K562 (cell line): Measurements from ENCODE around the gene ERCC1. TPM values are rescaled to one million over a fixed set of nuclear protein-coding genes. Genes with fewer than 3 reads are reported as not detected.
A peak's percentile ranks its signal among the peaks of the same experiment; 100 is the strongest.

Experiments used
- BCOR ChIP-seq: fragments of 450-650 bp; IDR thresholded peaks from 2 replicates; pipeline ENCODE4 v1.6.1; 2016
- CBX5 ChIP-seq: IDR thresholded peaks from 2 replicates; pipeline ENCODE4 v1.6.1; 2014; ENCODE audit warnings: low read depth, borderline replicate concordance
- CREB1 ChIP-seq, 2 experiments: sonication (generic) in 1 of 2; formaldehyde crosslinking in 1 of 2; IDR thresholded peaks; 2 replicates each; pipeline versions ENCODE4 v1.6.1 to v1.8.0; 2012 to 2022; ENCODE audit warnings: inconsistent platforms in 1 of 2, mild to moderate bottlenecking in 1 of 2, missing genetic modification reagents in 1 of 2, moderate library complexity in 1 of 2
- ETS2 ChIP-seq: IDR thresholded peaks from 2 replicates; pipeline ENCODE4 v1.6.1; 2016; ENCODE audit warnings: borderline replicate concordance, missing genetic modification characterization, mild to moderate bottlenecking, moderate library complexity, missing compliant biosample characterization; ENCODE audit not compliant: poor library complexity, severe bottlenecking
- EZH2 ChIP-seq: IDR thresholded peaks from 2 replicates; pipeline ENCODE4 v1.6.1; 2012; ENCODE audit warnings: low read depth, mild to moderate bottlenecking, inconsistent platforms, low read length, borderline replicate concordance
- HCFC1 ChIP-seq: IDR thresholded peaks from 2 replicates; pipeline ENCODE4 v1.6.1; 2012; ENCODE audit warnings: low read depth, low read length, improper control_type of control experiment
- RBFOX2 ChIP-seq: fragments of 200-400 bp; formaldehyde crosslinking; IDR thresholded peaks from 2 replicates; pipeline ENCODE4 v1.6.1; 2017; ENCODE audit warnings: low read depth, mild to moderate bottlenecking, low read length, moderate library complexity
- SMC3 ChIP-seq: conservative IDR thresholded peaks from 2 replicates; pipeline ENCODE4 v1.6.1; 2011; ENCODE audit warnings: low read depth, low read length, improper control_type of control experiment; ENCODE audit not compliant: insufficient read depth
- TRIM24 ChIP-seq, 2 experiments: fragments of 450-650 bp; IDR thresholded peaks; 2 replicates each; pipeline ENCODE4 v1.6.1; 2016
- YBX1 ChIP-seq: fragments of 450-650 bp; IDR thresholded peaks from 2 replicates; pipeline ENCODE4 v1.7.1; 2016; ENCODE audit warnings: mild to moderate bottlenecking
- ZNF766 ChIP-seq: fragments of 200-800 bp; sonication (Bioruptor generic); conservative IDR thresholded peaks from 2 replicates; pipeline ENCODE4 v1.6.1; 2016; ENCODE audit warnings: missing genetic modification characterization, missing compliant biosample characterization
- polyA plus RNA-seq, 8 experiments: library from polyadenylated mRNA; depleted of rRNA in 4 of 8; stranded (reverse) in 5 of 8; unstranded in 3 of 8; fragments of >200 nt; fragmentation: Nextera tagmentation in 2 of 8; fragmentation: Illumina TruSeq in 1 of 8; extraction: Ambion mirVana in 2 of 8; extraction: Trizol in 1 of 8; gene quantifications; 2 replicates each; pipeline versions ENCODE4 v1.2.1 to v1.2.3, GENCODE V29; 2011 to 2014; ENCODE audit warnings: inconsistent platforms in 1 of 8, missing spikeins in 1 of 8
- total RNA-seq, 7 experiments: library from RNA; depleted of rRNA in 6 of 7; stranded (reverse); fragments of >200 nt in 6 of 7; fragmentation: Illumina TruSeq in 2 of 7; extraction: Trizol in 2 of 7; gene quantifications; 2 replicates each; pipeline versions ENCODE4 v1.2.1 to v1.2.3, GENCODE V29; 2011 to 2021; ENCODE audit warnings: low replicate concordance in 1 of 7
- TF ChIP-seq, protein P1 (sequence below): sonication (generic); formaldehyde crosslinking; IDR thresholded peaks from 2 replicates; pipeline ENCODE4 v1.8.0; 2022; ENCODE audit warnings: mild to moderate bottlenecking, missing genetic modification reagents
- TF ChIP-seq, protein P2 (sequence below): fragments of 250-450 bp; sonication (Bioruptor Pico); IDR thresholded peaks from 2 replicates; pipeline ENCODE4 v1.4.0; 2020; ENCODE audit warnings: mild to moderate bottlenecking, moderate library complexity
- TF ChIP-seq, protein P3 (sequence below): fragments of 250-450 bp; sonication (Bioruptor Pico); IDR thresholded peaks from 2 replicates; pipeline ENCODE4 v1.4.0; 2020; ENCODE audit warnings: mild to moderate bottlenecking, moderate library complexity
- TF ChIP-seq, protein P4 (sequence below): fragments of 200-800 bp; sonication (Bioruptor generic); IDR thresholded peaks from 2 replicates; pipeline ENCODE4 v1.6.1; 2017; ENCODE audit warnings: missing genetic modification characterization, missing compliant biosample characterization
- TF ChIP-seq, protein P5 (sequence below): fragments of 250-450 bp; sonication (Bioruptor Pico); IDR thresholded peaks from 2 replicates; pipeline ENCODE4 v1.8.0; 2021; ENCODE audit warnings: moderate library complexity, mild to moderate bottlenecking, inconsistent platforms

Gene ERCC1
- total and polyA plus RNA-seq, 9 of the 15 experiments (the other 6 are each of a cell fraction or from before 2014, with no cell fraction given): 9.3 to 92.6 (median 60.0) TPM

DNA sequence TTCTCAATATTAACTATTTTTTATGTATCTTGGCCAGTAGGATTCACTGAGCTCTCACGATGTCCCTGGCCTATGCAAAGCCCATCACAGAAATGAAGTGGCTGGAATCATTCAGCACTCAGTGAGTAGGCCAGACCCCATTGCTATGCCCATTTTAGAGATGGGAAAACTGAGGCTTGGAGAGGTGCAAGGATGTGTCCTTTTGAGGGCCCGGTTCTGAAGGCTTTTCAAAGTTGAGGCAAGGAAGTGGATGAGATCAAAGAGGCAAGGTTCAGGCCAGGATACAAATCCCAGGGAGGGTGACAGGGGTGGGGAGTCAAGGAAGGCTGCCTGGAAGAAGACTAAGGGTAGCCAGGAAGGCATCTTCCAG, 18.7 kb upstream of the ERCC1 start (continued):
- TF ChIP-seq RBFOX2 (no peak), ZNF766 (CRISPR knock-in tag) (no peak), CREB1 (IDR thresholded peaks at IDR 0.05) (no peak), CREB1 (CRISPR knock-in tag; IDR thresholded peaks at IDR 0.05) (no peak), TRIM24 (IDR thresholded peaks at IDR 0.05) (no peak), ETS2 (tag) (no peak), CBX5 (no peak), BCOR (peak; percentile 100), SMC3 (no peak), HCFC1 (no peak), EZH2 (no peak), YBX1 (no peak)
- TF ChIP-seq, protein P1, sequence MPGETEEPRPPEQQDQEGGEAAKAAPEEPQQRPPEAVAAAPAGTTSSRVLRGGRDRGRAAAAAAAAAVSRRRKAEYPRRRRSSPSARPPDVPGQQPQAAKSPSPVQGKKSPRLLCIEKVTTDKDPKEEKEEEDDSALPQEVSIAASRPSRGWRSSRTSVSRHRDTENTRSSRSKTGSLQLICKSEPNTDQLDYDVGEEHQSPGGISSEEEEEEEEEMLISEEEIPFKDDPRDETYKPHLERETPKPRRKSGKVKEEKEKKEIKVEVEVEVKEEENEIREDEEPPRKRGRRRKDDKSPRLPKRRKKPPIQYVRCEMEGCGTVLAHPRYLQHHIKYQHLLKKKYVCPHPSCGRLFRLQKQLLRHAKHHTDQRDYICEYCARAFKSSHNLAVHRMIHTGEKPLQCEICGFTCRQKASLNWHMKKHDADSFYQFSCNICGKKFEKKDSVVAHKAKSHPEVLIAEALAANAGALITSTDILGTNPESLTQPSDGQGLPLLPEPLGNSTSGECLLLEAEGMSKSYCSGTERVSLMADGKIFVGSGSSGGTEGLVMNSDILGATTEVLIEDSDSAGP (CRISPR knock-in tag): no peak
- TF ChIP-seq, protein P2, sequence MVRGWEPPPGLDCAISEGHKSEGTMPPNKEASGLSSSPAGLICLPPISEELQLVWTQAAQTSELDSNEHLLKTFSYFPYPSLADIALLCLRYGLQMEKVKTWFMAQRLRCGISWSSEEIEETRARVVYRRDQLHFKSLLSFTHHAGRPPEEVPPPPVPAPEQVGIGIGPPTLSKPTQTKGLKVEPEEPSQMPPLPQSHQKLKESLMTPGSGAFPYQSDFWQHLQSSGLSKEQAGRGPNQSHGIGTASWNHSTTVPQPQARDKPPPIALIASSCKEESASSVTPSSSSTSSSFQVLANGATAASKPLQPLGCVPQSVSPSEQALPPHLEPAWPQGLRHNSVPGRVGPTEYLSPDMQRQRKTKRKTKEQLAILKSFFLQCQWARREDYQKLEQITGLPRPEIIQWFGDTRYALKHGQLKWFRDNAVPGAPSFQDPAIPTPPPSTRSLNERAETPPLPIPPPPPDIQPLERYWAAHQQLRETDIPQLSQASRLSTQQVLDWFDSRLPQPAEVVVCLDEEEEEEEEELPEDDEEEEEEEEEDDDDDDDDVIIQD (CRISPR knock-in tag): no peak
- TF ChIP-seq, protein P3, sequence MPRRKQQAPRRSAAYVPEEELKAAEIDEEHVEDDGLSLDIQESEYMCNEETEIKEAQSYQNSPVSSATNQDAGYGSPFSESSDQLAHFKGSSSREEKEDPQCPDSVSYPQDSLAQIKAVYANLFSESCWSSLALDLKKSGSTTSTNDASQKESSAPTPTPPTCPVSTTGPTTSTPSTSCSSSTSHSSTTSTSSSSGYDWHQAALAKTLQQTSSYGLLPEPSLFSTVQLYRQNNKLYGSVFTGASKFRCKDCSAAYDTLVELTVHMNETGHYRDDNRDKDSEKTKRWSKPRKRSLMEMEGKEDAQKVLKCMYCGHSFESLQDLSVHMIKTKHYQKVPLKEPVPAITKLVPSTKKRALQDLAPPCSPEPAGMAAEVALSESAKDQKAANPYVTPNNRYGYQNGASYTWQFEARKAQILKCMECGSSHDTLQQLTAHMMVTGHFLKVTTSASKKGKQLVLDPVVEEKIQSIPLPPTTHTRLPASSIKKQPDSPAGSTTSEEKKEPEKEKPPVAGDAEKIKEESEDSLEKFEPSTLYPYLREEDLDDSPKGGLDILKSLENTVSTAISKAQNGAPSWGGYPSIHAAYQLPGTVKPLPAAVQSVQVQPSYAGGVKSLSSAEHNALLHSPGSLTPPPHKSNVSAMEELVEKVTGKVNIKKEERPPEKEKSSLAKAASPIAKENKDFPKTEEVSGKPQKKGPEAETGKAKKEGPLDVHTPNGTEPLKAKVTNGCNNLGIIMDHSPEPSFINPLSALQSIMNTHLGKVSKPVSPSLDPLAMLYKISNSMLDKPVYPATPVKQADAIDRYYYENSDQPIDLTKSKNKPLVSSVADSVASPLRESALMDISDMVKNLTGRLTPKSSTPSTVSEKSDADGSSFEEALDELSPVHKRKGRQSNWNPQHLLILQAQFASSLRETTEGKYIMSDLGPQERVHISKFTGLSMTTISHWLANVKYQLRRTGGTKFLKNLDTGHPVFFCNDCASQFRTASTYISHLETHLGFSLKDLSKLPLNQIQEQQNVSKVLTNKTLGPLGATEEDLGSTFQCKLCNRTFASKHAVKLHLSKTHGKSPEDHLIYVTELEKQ (CRISPR knock-in tag): no peak
- TF ChIP-seq, protein P4, sequence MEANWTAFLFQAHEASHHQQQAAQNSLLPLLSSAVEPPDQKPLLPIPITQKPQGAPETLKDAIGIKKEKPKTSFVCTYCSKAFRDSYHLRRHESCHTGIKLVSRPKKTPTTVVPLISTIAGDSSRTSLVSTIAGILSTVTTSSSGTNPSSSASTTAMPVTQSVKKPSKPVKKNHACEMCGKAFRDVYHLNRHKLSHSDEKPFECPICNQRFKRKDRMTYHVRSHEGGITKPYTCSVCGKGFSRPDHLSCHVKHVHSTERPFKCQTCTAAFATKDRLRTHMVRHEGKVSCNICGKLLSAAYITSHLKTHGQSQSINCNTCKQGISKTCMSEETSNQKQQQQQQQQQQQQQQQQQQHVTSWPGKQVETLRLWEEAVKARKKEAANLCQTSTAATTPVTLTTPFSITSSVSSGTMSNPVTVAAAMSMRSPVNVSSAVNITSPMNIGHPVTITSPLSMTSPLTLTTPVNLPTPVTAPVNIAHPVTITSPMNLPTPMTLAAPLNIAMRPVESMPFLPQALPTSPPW (CRISPR knock-in tag): no peak
- TF ChIP-seq, protein P5, sequence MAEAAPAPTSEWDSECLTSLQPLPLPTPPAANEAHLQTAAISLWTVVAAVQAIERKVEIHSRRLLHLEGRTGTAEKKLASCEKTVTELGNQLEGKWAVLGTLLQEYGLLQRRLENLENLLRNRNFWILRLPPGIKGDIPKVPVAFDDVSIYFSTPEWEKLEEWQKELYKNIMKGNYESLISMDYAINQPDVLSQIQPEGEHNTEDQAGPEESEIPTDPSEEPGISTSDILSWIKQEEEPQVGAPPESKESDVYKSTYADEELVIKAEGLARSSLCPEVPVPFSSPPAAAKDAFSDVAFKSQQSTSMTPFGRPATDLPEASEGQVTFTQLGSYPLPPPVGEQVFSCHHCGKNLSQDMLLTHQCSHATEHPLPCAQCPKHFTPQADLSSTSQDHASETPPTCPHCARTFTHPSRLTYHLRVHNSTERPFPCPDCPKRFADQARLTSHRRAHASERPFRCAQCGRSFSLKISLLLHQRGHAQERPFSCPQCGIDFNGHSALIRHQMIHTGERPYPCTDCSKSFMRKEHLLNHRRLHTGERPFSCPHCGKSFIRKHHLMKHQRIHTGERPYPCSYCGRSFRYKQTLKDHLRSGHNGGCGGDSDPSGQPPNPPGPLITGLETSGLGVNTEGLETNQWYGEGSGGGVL (CRISPR knock-in tag): no peak
